K562 (cell line): ENCODE results near the gene ELF3. TPM values are rescaled to one million over a fixed set of nuclear protein-coding genes. Genes with fewer than 3 reads are reported as not detected.
A peak's percentile ranks its signal among the peaks of the same experiment; 100 is the strongest.

Experiments used
- ASH1L ChIP-seq: fragments of 450-650 bp; IDR thresholded peaks from 2 replicates; pipeline ENCODE4 v1.6.1; 2018; ENCODE audit warnings: borderline replicate concordance, mild to moderate bottlenecking, low read depth; ENCODE audit not compliant: partially characterized antibody
- BCOR ChIP-seq: fragments of 450-650 bp; IDR thresholded peaks from 2 replicates; pipeline ENCODE4 v1.6.1; 2016
- CTBP1 ChIP-seq: fragments of 450-650 bp; IDR thresholded peaks from 2 replicates; pipeline ENCODE4 v1.6.1; 2016; ENCODE audit warnings: borderline replicate concordance
- ETV5 ChIP-seq: sonication (generic); formaldehyde crosslinking; IDR thresholded peaks from 2 replicates; pipeline ENCODE4 v1.4.0; 2020; ENCODE audit warnings: low read depth, mild to moderate bottlenecking, missing genetic modification reagents
- FOSL1 ChIP-seq: fragments of 200-800 bp; sonication (Bioruptor generic); conservative IDR thresholded peaks from 2 replicates; pipeline ENCODE4 v1.6.1; 2016; ENCODE audit warnings: missing genetic modification characterization, missing compliant biosample characterization
- NFE2L1 ChIP-seq: fragments of 450-650 bp; IDR thresholded peaks from 2 replicates; pipeline ENCODE4 v1.6.1; 2016; ENCODE audit warnings: missing genetic modification characterization, low read depth, mild to moderate bottlenecking, missing compliant biosample characterization, moderate library complexity, borderline replicate concordance
- NONO ChIP-seq, 2 experiments: fragments of 200-400 bp in 1 of 2; fragments of 450-650 bp in 1 of 2; formaldehyde crosslinking in 1 of 2; IDR thresholded peaks; 2 replicates each; pipeline ENCODE4 v1.6.1; 2017; ENCODE audit warnings: low read depth in 2 of 2, mild to moderate bottlenecking in 2 of 2, moderate library complexity in 2 of 2, low read length in 1 of 2
- POLR2H ChIP-seq: IDR thresholded peaks from 2 replicates; pipeline ENCODE4 v1.6.1; 2016; ENCODE audit warnings: missing genetic modification characterization, low read depth, mild to moderate bottlenecking, control low read depth, missing compliant biosample characterization, moderate library complexity
- POLR3A ChIP-seq: IDR thresholded peaks from 2 replicates; pipeline ENCODE4 v1.6.1; 2011; ENCODE audit warnings: borderline replicate concordance, mild to moderate bottlenecking, moderate library complexity; ENCODE audit not compliant: insufficient read length, insufficient read depth; ENCODE audit errors: extremely low read depth
- ZNF316 ChIP-seq: fragments of 450-650 bp; IDR thresholded peaks from 2 replicates; pipeline ENCODE4 v1.6.1; 2016
- ZNF696 ChIP-seq: fragments of 250-450 bp; sonication (Bioruptor Pico); conservative IDR thresholded peaks from 2 replicates; pipeline ENCODE4 v1.4.0; 2020; ENCODE audit warnings: mild to moderate bottlenecking, moderate library complexity
- polyA plus RNA-seq, 8 experiments: library from polyadenylated mRNA; depleted of rRNA in 4 of 8; stranded (reverse) in 5 of 8; unstranded in 3 of 8; fragments of >200 nt; fragmentation: Nextera tagmentation in 2 of 8; fragmentation: Illumina TruSeq in 1 of 8; extraction: Ambion mirVana in 2 of 8; extraction: Trizol in 1 of 8; gene quantifications; 2 replicates each; pipeline versions ENCODE4 v1.2.1 to v1.2.3, GENCODE V29; 2011 to 2014; ENCODE audit warnings: inconsistent platforms in 1 of 8, missing spikeins in 1 of 8
- total RNA-seq, 7 experiments: library from RNA; depleted of rRNA in 6 of 7; stranded (reverse); fragments of >200 nt in 6 of 7; fragmentation: Illumina TruSeq in 2 of 7; extraction: Trizol in 2 of 7; gene quantifications; 2 replicates each; pipeline versions ENCODE4 v1.2.1 to v1.2.3, GENCODE V29; 2011 to 2021; ENCODE audit warnings: low replicate concordance in 1 of 7
- TF ChIP-seq, protein P1 (sequence below): fragments of 250-450 bp; sonication (Bioruptor Pico); IDR thresholded peaks from 2 replicates; pipeline ENCODE4 v1.4.0; 2020; ENCODE audit warnings: mild to moderate bottlenecking, moderate library complexity, borderline replicate concordance
- TF ChIP-seq, protein P2 (sequence below): fragments of 250-450 bp; sonication (Bioruptor Pico); IDR thresholded peaks from 2 replicates; pipeline ENCODE4 v1.5.0; 2021; ENCODE audit warnings: mild to moderate bottlenecking, borderline replicate concordance
- TF ChIP-seq, protein P3 (sequence below): fragments of 250-450 bp; sonication (Bioruptor Pico); IDR thresholded peaks from 2 replicates; pipeline ENCODE4 v1.4.0; 2020

Gene ELF3
- total and polyA plus RNA-seq, 9 of the 15 experiments (the other 6 are each of a cell fraction or from before 2014, with no cell fraction given) = 0.03 to 1.2 (median 0.07) TPM; not detected in 4

DNA sequence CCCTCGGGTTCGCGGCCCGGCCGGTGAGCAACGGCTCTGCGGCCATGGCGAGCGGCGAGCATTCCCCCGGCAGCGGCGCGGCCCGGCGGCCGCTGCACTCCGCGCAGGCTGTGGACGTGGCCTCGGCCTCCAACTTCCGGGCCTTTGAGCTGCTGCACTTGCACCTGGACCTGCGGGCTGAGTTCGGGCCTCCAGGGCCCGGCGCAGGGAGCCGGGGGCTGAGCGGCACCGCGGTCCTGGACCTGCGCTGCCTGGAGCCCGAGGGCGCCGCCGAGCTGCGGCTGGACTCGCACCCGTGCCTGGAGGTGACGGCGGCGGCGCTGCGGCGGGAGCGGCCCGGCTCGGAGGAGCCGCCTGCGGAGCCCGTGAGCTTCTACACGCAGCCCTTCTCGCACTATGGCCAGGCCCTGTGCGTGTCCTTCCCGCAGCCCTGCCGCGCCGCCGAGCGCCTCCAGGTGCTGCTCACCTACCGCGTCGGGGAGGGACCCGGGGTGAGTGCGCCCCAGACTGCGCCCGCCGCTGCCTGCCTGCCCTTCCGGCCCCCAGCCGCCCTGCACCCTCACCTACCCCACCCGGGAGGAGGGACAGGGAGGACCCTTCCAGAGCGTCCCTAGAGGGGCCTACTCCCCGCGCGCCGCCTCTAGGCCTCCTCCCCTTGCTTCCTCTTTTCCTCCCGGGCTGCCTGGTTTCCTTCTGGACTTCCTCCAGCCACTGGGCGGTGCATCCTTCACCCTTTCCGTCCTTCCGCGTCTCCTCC lies 27.6 kb upstream of the ELF3 start, which contains the start of gene RNPEP (continued):
- TF ChIP-seq, protein P1, sequence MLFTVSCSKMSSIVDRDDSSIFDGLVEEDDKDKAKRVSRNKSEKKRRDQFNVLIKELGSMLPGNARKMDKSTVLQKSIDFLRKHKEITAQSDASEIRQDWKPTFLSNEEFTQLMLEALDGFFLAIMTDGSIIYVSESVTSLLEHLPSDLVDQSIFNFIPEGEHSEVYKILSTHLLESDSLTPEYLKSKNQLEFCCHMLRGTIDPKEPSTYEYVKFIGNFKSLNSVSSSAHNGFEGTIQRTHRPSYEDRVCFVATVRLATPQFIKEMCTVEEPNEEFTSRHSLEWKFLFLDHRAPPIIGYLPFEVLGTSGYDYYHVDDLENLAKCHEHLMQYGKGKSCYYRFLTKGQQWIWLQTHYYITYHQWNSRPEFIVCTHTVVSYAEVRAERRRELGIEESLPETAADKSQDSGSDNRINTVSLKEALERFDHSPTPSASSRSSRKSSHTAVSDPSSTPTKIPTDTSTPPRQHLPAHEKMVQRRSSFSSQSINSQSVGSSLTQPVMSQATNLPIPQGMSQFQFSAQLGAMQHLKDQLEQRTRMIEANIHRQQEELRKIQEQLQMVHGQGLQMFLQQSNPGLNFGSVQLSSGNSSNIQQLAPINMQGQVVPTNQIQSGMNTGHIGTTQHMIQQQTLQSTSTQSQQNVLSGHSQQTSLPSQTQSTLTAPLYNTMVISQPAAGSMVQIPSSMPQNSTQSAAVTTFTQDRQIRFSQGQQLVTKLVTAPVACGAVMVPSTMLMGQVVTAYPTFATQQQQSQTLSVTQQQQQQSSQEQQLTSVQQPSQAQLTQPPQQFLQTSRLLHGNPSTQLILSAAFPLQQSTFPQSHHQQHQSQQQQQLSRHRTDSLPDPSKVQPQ = no peak
- TF ChIP-seq ETV5 (CRISPR knock-in tag) (0 out of 2 replicates have a peak, but pooled peaks have one; percentile 18), CTBP1 (peak; percentile 95), POLR2H (tag) (peak; percentile 84), NFE2L1 (tag) (no peak), ZNF316 (no peak), BCOR (peak; percentile 78), POLR3A (no peak), ZNF696 (no peak), FOSL1 (tag) (no peak), ASH1L (no peak), NONO (IDR thresholded peaks at IDR 0.05; ENCODE audit: low read depth in 2 of 2, low read length in 1 of 2) (peak; percentile 58 to 93)
- TF ChIP-seq, protein P2, sequence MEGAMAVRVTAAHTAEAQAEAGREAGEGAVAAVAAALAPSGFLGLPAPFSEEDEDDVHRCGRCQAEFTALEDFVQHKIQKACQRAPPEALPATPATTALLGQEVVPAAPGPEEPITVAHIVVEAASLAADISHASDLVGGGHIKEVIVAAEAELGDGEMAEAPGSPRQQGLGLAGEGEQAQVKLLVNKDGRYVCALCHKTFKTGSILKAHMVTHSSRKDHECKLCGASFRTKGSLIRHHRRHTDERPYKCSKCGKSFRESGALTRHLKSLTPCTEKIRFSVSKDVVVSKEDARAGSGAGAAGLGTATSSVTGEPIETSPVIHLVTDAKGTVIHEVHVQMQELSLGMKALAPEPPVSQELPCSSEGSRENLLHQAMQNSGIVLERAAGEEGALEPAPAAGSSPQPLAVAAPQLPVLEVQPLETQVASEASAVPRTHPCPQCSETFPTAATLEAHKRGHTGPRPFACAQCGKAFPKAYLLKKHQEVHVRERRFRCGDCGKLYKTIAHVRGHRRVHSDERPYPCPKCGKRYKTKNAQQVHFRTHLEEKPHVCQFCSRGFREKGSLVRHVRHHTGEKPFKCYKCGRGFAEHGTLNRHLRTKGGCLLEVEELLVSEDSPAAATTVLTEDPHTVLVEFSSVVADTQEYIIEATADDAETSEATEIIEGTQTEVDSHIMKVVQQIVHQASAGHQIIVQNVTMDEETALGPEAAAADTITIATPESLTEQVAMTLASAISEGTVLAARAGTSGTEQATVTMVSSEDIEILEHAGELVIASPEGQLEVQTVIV (CRISPR knock-in tag) = no peak
- TF ChIP-seq, protein P3, sequence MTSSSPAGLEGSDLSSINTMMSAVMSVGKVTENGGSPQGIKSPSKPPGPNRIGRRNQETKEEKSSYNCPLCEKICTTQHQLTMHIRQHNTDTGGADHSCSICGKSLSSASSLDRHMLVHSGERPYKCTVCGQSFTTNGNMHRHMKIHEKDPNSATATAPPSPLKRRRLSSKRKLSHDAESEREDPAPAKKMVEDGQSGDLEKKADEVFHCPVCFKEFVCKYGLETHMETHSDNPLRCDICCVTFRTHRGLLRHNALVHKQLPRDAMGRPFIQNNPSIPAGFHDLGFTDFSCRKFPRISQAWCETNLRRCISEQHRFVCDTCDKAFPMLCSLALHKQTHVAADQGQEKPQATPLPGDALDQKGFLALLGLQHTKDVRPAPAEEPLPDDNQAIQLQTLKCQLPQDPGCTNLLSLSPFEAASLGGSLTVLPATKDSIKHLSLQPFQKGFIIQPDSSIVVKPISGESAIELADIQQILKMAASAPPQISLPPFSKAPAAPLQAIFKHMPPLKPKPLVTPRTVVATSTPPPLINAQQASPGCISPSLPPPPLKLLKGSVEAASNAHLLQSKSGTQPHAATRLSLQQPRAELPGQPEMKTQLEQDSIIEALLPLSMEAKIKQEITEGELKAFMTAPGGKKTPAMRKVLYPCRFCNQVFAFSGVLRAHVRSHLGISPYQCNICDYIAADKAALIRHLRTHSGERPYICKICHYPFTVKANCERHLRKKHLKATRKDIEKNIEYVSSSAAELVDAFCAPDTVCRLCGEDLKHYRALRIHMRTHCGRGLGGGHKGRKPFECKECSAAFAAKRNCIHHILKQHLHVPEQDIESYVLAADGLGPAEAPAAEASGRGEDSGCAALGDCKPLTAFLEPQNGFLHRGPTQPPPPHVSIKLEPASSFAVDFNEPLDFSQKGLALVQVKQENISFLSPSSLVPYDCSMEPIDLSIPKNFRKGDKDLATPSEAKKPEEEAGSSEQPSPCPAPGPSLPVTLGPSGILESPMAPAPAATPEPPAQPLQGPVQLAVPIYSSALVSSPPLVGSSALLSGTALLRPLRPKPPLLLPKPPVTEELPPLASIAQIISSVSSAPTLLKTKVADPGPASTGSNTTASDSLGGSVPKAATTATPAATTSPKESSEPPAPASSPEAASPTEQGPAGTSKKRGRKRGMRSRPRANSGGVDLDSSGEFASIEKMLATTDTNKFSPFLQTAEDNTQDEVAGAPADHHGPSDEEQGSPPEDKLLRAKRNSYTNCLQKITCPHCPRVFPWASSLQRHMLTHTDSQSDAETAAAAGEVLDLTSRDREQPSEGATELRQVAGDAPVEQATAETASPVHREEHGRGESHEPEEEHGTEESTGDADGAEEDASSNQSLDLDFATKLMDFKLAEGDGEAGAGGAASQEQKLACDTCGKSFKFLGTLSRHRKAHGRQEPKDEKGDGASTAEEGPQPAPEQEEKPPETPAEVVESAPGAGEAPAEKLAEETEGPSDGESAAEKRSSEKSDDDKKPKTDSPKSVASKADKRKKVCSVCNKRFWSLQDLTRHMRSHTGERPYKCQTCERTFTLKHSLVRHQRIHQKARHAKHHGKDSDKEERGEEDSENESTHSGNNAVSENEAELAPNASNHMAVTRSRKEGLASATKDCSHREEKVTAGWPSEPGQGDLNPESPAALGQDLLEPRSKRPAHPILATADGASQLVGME (CRISPR knock-in tag) = peak; percentile 72
